Measurements from ENCODE around the gene RAET1G.
"Not testable (repeated sequence)": the region's sequence is repeated elsewhere in the genome, so short reads cannot be mapped to it uniquely, and the experiment has no call there.

Gene RAET1G

DNA sequence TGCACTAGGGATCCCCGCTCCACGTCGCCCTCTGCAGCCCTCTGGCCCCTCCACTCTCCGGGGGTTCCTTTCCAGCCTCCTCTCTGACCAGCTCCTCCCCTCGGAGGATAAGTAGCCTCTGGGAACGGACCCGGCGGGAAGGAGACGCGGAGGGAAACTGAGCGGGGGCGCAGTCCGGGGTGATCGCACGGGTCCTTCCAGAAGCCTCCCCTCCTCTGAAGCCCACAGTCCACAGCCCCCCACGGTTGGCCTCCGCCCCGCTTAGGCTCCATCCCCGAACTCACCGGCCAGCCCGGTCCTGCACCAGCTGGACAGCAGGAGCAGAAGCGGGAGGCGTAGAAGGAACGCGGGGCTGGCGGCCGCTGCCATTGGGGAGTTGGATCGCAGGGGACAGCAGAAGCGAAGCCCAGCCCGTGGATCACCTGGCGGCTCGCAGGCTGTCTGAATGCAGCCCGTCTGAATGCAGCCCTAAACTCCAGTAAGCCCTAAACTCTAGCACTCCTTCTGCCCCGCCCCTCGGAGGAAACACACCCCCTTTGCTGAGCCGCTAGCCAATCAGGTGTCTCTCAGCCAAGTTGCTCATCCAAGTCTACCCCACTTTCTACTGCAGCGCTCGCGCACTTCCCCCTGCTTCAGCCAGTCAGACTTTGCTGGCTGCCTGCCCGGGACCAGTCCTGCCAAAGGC lies at the start of gene RAET1G:
Gene RAET1G, minus strand, starts transcription at position 480 of the 685 bp plus-strand sequence. Its CDS starts 111 bp downstream, at position 369.
- peak; percentile 85 for DNase-seq (ENCODE audit: low spot score)

- DNase-seq (ENCODE audit: low spot score): no peak
These were observed 46.7 kb upstream of the RAET1G start for GRCh38 chr6:149969635-149970034.

DNA sequence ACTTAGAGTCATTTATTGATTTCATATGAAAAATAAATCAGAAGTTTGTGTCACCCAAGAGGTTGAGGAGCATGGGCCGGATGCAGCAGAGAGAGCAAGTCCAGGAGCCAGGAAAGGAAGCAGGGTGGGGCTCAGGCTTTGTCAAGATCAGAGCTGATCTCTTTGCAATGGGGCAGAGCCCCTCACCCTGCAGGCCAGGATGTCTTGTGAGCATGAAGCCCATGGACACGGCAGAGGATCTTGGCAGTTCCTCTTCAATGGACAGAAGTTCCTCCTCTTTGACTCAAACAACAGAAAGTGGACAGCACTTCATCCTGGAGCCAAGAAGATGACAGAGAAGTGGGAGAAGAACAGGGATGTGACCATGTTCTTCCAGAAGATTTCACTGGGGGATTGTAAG lies 46.0 kb upstream of the RAET1G start:
- not testable (repeated sequence) for DNase-seq (ENCODE audit: low spot score)

DNA sequence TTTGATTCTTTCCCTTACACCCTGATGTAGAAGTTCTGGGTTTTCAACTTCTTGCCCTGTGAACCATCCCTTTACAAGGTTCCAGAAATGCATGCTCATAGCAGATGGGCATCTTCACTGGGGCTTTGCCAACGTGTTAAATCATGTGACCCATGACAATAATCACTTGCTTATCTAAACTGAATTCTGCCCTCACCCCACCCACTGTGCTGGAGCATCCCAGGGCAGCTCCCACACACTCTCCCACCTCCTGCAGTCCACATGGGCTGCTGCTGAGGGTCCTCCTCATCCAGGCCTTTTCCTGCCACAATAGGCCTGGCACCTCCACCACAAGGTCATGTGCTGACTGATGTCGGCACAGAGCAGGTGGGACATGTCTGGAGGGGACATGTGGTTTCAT lies 45.1 kb upstream of the RAET1G start:
- DNase-seq (ENCODE audit: low spot score): not testable (repeated sequence)

GRCh38 chr6:149967591-149967990 lies 44.7 kb upstream of the RAET1G start:
- DNase-seq (ENCODE audit: low spot score): no peak

- not testable (repeated sequence) for DNase-seq (ENCODE audit: low spot score)
These were observed 43.4 kb upstream of the RAET1G start for GRCh38 chr6:149966319-149966718.

- DNase-seq (ENCODE audit: low spot score): no peak
These were observed 42.5 kb upstream of the RAET1G start for GRCh38 chr6:149965194-149966020.

DNA sequence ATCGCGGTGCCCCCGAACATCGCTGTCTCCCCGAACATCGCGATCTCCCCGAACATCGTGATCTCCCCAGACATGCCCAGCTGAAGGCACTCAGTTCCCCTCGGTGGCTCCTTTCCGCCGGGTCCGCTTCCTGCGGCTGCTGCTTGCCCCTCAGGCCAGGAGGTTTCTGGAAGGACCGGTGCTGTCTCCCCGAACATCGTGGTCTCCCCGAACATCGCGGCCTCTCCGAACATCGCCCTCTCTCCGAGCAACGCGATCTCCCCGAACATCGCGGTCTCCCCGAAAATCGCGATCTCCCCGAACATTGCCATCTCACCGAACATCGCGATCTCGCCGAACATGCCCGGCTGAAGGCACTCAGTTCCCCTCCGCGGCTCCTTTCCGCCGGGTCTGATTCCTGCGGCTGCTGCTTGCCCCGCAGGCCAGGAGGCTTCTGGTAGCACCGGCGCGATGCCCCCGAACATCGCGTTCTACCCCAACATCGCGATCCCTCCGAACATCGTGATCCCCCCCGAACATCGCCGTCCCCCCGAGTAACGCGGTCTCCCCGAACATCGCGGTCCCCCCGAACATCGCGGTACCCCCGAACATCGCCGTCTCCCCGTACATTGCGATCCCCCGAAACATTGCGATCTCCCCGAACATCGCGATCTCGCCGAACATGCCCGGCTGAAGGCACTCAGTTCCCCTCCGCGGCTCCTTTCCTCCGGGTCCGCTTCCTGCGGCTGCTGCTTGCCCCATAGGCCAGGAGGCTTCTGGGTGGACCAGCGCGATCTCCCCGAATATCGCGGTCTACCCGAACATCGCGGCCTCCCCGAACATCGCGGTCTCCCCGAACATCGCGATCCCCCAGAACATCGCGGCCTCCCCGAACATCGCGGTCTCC lies 41.6 kb upstream of the RAET1G start:
- peak; percentile 15 for DNase-seq (ENCODE audit: low spot score)

DNA sequence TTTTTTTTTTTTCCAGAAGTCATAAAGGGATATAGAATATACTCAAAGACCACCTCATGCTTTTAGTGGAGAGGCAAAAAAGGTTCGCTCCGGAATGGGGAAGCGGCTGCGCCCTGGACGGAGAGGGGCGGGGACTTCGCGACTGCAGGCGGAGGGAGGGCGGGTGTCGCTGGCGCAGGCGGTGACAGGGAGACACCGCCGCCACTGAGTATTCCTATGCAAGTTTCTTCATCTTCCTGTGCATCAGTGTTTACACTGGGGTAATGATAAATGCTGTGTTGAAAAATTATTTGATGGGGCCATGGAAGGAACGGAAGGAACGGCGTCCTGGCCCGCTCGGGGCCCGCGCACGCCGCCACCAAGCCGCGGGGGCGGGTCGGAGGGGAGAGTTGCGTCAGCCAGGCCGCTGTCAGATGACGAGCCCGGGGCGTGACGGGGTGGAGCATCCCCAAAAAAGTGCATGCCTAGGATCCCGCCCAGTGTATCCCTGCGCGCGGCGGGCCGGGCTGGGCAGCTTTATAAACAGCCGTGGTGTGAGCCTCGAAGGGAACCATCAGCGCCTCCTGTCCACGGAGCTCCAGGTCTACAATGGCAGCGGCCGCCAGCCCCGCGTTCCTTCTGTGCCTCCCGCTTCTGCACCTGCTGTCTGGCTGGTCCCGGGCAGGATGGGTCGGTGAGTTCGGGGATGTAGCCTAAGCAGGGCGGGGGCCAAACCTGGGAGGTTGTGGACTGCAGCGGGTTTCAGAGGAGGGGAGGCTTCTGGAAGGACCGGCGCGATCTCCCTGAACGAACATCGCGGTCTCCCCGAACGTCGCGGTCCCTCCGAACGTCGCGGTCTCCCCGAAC lies 40.8 kb upstream of the RAET1G start, which contains the start of gene ULBP1:
Gene ULBP1, plus strand, starts transcription at position 482 of the 846 bp plus-strand sequence. Its CDS starts 107 bp downstream, at position 589.
- DNase-seq (ENCODE audit: low spot score): peak; percentile 53

DNA sequence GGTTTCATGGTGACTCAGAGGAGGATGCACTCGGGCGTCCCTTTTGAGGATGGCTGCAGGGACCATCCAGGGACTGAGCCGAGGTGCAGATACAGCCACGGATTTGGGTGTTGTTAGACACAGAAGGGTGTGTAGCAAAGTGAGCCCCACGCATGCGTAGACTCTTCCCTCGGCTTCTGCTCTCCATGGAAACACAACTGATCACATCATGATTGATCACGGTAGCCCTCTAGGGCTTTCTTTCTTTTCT lies 40.2 kb upstream of the RAET1G start:
- DNase-seq (ENCODE audit: low spot score): peak; percentile 37

DNA sequence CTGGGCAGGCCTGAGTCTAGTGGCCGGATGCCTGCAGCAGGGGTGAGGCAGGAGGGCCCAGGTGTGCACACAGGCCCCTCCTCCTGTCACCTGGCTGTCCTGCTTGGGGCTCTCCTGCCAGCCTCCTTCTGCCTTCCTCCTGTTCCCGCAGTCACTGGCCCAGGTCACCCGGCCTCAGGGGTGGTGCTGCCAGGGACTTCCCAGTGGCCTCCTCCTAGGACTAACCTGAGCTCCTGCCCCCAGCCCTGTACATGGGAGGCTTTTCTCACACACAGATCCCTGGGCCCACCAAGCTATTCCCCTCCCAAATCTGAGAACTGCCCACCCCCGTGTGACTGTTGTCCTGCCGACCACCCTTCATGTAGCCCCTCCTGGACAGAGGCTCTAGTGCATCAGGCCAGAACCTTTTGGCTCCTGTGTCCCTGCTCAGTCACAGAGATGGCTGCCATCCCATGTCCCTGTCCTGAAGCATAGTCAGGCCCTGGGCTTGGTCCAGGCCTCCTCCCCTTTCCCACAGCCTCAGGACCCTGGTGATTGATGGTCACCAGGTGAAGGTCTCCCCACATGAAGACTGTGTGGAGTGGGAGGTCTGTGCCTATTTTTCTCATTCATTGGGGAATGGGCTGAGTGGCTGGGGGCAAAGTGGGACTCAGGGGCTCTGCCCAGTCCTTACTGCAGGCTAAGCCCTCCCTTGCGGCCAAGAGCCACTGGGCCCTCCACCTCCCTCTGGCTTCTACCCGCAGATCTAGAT lies 39.7 kb upstream of the RAET1G start:
- no peak for DNase-seq (ENCODE audit: low spot score)

DNA sequence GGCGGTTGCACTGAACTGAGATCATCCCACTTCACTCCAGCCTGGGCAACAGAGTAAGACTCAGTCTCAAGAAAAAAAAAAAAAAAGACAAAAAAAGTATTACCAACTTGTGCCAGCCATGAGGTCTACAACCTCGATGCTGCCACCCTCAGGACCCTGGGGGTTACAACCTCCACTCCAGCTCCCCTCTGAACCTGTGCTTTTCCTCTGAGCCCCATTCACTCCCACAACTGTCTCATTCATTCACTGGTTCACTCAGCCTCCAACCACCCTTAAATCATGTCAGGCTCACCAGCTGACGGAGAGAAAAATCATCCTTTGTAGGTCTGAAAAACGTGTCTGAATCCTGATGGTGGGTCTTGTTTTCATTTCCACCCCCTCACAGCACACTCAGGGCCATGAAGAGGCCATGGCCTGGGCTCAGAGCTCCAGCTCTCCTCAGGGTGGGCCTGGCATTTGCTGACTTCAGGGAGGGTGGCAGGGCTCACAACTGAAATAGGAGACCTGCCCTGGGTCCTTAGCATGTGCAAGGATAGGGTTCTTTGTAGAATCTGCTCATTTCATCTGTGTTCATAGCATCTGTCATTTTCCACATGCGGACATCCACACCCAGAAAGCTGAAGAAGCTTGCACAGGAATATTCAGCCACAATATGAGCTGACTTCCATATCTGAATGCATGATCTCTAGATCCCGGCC lies 39.0 kb upstream of the RAET1G start:
- DNase-seq (ENCODE audit: low spot score): peak; percentile 35

DNA sequence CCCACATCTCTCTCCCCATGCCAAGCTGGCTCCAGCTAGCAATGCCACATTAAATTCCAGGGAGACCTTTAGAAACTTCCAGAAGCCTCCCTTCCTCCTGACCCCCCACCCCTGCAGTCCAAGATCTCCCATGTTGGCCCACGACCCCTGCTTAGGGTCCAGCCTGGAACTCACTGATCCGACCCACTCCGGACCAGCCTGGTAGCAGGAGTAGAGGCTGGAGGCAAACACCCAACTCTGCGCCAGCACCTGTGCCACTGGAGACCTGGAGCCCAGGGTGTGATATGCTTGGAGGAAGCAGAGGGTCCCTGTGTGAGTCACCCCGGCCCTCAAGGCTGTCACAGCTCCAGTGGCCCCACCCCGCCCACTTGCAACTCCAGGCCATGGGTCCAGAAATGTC lies 37.6 kb upstream of the RAET1G start:
- no peak for DNase-seq (ENCODE audit: low spot score)

DNA sequence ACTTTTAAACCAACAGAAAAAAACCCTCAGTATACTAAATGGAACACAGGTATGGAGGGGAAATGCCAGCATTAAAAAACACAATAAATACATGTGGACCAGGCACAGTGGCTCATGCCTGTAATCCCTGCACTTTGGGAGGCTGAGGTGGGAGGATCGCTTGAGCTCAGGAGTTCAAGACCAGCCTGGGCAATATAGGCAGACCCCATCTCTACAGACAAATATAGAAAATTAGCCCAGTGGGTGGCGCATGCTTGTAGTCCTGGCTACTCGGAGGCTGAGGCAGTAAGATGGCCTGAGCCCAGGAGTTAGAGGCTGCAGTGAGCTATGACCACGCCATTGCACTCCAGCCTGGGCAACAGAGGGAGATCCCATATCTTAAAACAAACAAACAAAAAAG lies 36.9 kb upstream of the RAET1G start:
- DNase-seq (ENCODE audit: low spot score): not testable (repeated sequence)

- peak; percentile 45 for DNase-seq (ENCODE audit: low spot score)
These were observed 35.2 kb upstream of the RAET1G start for GRCh38 chr6:149958124-149958523.

DNA sequence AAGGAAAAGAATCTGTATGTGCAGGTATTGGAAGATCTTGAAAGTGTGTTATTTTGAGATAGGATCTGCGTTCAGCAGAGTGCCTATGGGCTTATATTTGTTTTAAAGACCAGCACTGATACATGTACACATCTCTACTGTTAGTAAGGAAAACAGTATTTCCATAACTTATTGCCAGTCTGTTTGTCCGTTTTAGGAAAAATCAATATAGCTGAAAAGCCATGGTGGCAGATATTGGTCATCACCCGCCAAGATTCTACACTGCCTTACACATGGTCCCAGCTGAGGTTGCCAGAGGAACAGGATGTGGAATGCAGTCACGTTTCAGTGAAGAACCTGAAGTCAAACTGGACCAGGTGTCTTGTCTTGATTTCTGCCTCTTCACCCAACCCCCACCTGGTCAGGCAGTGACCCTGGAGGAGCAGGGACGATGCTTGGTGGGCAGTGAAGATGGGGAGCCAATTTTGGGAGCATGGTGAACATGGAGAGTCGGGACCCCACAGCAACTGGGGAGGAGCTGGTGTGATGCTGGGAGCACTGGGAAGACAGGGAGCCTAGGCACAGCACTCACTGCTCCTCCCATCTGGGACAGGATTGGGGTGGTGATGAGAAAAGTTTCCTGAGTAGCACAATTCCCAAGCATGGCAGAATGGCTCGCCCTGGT lies 32.9 kb upstream of the RAET1G start:
- DNase-seq (ENCODE audit: low spot score): not testable (repeated sequence)

DNA sequence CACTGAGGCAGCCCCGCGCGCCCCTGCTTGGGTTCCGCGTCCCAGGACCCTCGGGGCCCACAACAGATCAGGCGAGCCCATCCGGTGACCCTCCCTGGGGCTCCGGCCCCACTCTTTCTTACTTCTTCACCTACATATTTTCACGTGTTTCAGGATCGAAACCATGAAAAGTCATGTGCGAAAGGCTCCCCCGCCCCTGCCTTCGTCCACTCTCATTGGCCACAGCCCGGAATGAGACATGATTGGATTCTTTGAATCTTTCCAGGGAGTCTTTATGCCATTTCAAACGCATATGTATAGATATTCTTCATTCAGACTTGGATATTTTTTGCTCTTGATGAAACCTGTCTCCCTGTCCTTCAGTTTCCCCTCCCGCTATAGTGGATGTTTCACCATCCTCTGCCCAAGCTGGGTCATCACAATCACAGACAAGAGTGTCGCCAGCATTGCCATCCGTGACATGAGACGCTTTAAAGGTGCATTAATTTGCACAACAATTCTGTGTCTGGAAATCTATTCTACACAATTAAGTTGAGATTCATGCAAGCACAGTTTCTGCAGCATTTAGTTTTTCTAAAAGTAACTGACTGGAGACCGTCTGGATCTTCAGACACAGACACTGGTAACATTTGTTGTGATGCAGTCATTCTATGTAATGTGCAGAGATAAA lies 32.2 kb upstream of the RAET1G start:
- DNase-seq (ENCODE audit: low spot score): not testable (repeated sequence)

GRCh38 chr6:149954328-149954983 lies 31.5 kb upstream of the RAET1G start:
- not testable (repeated sequence) for DNase-seq (ENCODE audit: low spot score)
